H9 (cell line): ENCODE data around the gene CDH7. TPM values are rescaled to one million over a fixed set of nuclear protein-coding genes. Genes with fewer than 3 reads are reported as not detected.

ENCODE experiments used
- DNase-seq: peaks from one replicate; pipeline ENCODE4 v3.0.0-alpha.2; 2017
- H2AFZ ChIP-seq: one replicate; pipeline ENCODE4 v1.6.1; 2013; ENCODE audit warnings: mild to moderate bottlenecking, low read length, control low read depth, moderate library complexity
- H2AK5ac ChIP-seq: 2 replicates; pipeline ENCODE4 v1.6.1; 2013; ENCODE audit warnings: low read length, control low read depth, mixed read lengths; ENCODE audit not compliant: insufficient read length
- H2BK120ac ChIP-seq: one replicate; pipeline ENCODE4 v1.6.1; 2013; ENCODE audit warnings: low read depth, mild to moderate bottlenecking, low read length, control low read depth, inconsistent platforms; ENCODE audit not compliant: poor library complexity, severe bottlenecking
- H2BK12ac ChIP-seq: 2 replicates; pipeline ENCODE4 v1.6.1; 2013; ENCODE audit warnings: low read length, control low read depth, mixed read lengths, low read depth; ENCODE audit not compliant: insufficient read length
- H2BK15ac ChIP-seq: 2 replicates; pipeline ENCODE4 v1.6.1; 2013; ENCODE audit warnings: low read depth, low read length, control low read depth
- H2BK20ac ChIP-seq: one replicate; pipeline ENCODE4 v1.6.1; 2013; ENCODE audit warnings: low read depth, mild to moderate bottlenecking, low read length, control low read depth, inconsistent platforms; ENCODE audit not compliant: poor library complexity, severe bottlenecking
- H2BK5ac ChIP-seq: 2 replicates; pipeline ENCODE4 v1.6.1; 2013; ENCODE audit warnings: low read length, control low read depth, mixed read lengths; ENCODE audit not compliant: insufficient read length
- H3K14ac ChIP-seq: 2 replicates; pipeline ENCODE4 v1.6.1; 2013; ENCODE audit warnings: low read length, control low read depth; ENCODE audit not compliant: insufficient read depth
- H3K18ac ChIP-seq: 2 replicates; pipeline ENCODE4 v1.6.1; 2013; ENCODE audit warnings: low read depth, mild to moderate bottlenecking, mixed read lengths, low read length, control low read depth; ENCODE audit not compliant: insufficient read length
- H3K23ac ChIP-seq: 2 replicates; pipeline ENCODE4 v1.6.1; 2013; ENCODE audit warnings: low read length, control low read depth, mixed read lengths, low read depth; ENCODE audit not compliant: insufficient read length
- H3K23me2 ChIP-seq: 2 replicates; pipeline ENCODE4 v1.6.1; 2013; ENCODE audit warnings: low read depth, mild to moderate bottlenecking, mixed read lengths, low read length, control low read depth; ENCODE audit not compliant: insufficient read length, poor library complexity, severe bottlenecking
- H3K27ac ChIP-seq: 2 replicates; pipeline ENCODE4 v1.5.1; 2013; ENCODE audit warnings: low read length, control low read depth, mixed read lengths, low read depth; ENCODE audit not compliant: insufficient read length
- H3K27me3 ChIP-seq: 2 replicates; pipeline ENCODE4 v1.6.1; 2013; ENCODE audit warnings: low read length, control low read depth, inconsistent platforms; ENCODE audit not compliant: insufficient read depth
- H3K4ac ChIP-seq: 2 replicates; pipeline ENCODE4 v1.6.1; 2013; ENCODE audit warnings: low read depth, mild to moderate bottlenecking, control low read depth, inconsistent platforms, low read length, moderate library complexity
- H3K4me1 ChIP-seq: 2 replicates; pipeline ENCODE4 v1.6.1; 2013; ENCODE audit warnings: low read length, control low read depth, inconsistent platforms; ENCODE audit not compliant: insufficient read depth
- H3K4me2 ChIP-seq: 2 replicates; pipeline ENCODE4 v1.6.1; 2013; ENCODE audit warnings: low read length, control low read depth, mixed read lengths; ENCODE audit not compliant: insufficient read length, insufficient read depth
- H3K56ac ChIP-seq: 2 replicates; pipeline ENCODE4 v1.6.1; 2013; ENCODE audit warnings: low read depth, mild to moderate bottlenecking, mixed read lengths, low read length, control low read depth; ENCODE audit not compliant: insufficient read length
- H3K79me1 ChIP-seq: 2 replicates; pipeline ENCODE4 v1.6.1; 2013; ENCODE audit warnings: low read depth, mild to moderate bottlenecking, moderate library complexity, low read length, control low read depth, inconsistent platforms; ENCODE audit not compliant: insufficient read depth, poor library complexity, severe bottlenecking
- H3K79me2 ChIP-seq: 2 replicates; pipeline ENCODE4 v1.6.1; 2013; ENCODE audit warnings: low read length, control low read depth, inconsistent platforms; ENCODE audit not compliant: insufficient read depth
- H3K9ac ChIP-seq: 2 replicates; pipeline ENCODE4 v1.6.1; 2013; ENCODE audit warnings: low read length, control low read depth, mixed read lengths; ENCODE audit not compliant: insufficient read length; ENCODE audit errors: extremely low read depth
- H3K9me3 ChIP-seq: one replicate; pipeline ENCODE4 v1.6.1; 2013; ENCODE audit warnings: low read depth, low read length, inconsistent platforms; ENCODE audit not compliant: control insufficient read depth
- H3T11ph ChIP-seq: one replicate; pipeline ENCODE4 v1.6.1; 2013; ENCODE audit warnings: mild to moderate bottlenecking, low read length, control low read depth, inconsistent platforms
- H4K20me1 ChIP-seq: one replicate; pipeline ENCODE4 v1.6.1; 2013; ENCODE audit not compliant: control insufficient read depth, insufficient read length, insufficient read depth
- H4K5ac ChIP-seq: 2 replicates; pipeline ENCODE4 v1.6.1; 2013; ENCODE audit warnings: low read depth, mild to moderate bottlenecking, mixed read lengths, low read length, control low read depth; ENCODE audit not compliant: insufficient read length
- H4K8ac ChIP-seq: replicated peaks from 2 replicates; pipeline ENCODE4 v1.6.1; 2013; ENCODE audit warnings: low read length, control low read depth, mixed read lengths, low read depth; ENCODE audit not compliant: insufficient read length
- H4K91ac ChIP-seq: 2 replicates; pipeline ENCODE4 v1.6.1; 2013; ENCODE audit warnings: low read depth, mild to moderate bottlenecking, moderate library complexity, mixed read lengths, low read length, control low read depth; ENCODE audit not compliant: insufficient read length
- H3K27ac Mint-ChIP-seq, 3 experiments: 2 replicates in 2 of 3; 3 replicates in 1 of 3; pipeline ENCODE4 v1.8.0; 2020 to 2021; ENCODE audit warnings: mixed read lengths in 3 of 3, mild to moderate bottlenecking in 1 of 3, moderate library complexity in 1 of 3
- H3K27me3 Mint-ChIP-seq: 2 replicates; pipeline ENCODE4 v1.8.0; 2021; ENCODE audit warnings: low read depth, mild to moderate bottlenecking, moderate library complexity, mixed read lengths
- H3K36me3 Mint-ChIP-seq, 3 experiments: 2 replicates in 2 of 3; 3 replicates in 1 of 3; pipeline ENCODE4 v1.8.0; 2020 to 2021; ENCODE audit warnings: low read depth in 3 of 3, mixed read lengths in 3 of 3; ENCODE audit not compliant: insufficient read depth in 1 of 3
- H3K4me1 Mint-ChIP-seq, 2 experiments: 2 replicates each; pipeline ENCODE4 v1.8.0; 2020; ENCODE audit warnings: mixed read lengths in 2 of 2
- H3K4me3 Mint-ChIP-seq, 2 experiments: 2 replicates in 1 of 2; 3 replicates in 1 of 2; pipeline ENCODE4 v1.8.0; 2020 to 2021; ENCODE audit warnings: mild to moderate bottlenecking in 2 of 2, mixed read lengths in 2 of 2, moderate library complexity in 1 of 2
- H3K9me3 Mint-ChIP-seq, 2 experiments: 2 replicates in 1 of 2; 3 replicates in 1 of 2; pipeline ENCODE4 v1.8.0; 2020; ENCODE audit warnings: mild to moderate bottlenecking in 2 of 2, mixed read lengths in 2 of 2, moderate library complexity in 1 of 2
- CTCF ChIP-seq: fragments of 200-600 bp; sonication (generic); conservative IDR thresholded peaks from 3 replicates; pipeline ENCODE4 v1.8.0; 2021; ENCODE audit warnings: antibody characterized with exemption, mild to moderate bottlenecking
- WGBS: extraction: QIAGEN DNeasy Blood & Tissue Kit; methylation state at CpG from one replicate; pipeline ENCODE4 v1.1.7; 2013; ENCODE audit warnings: missing lambda C conversion rate, low lambda C conversion rate, mixed read lengths; ENCODE audit not compliant: insufficient read length; ENCODE audit errors: extremely low coverage; 5-methylcytosine and 5-hydroxymethylcytosine counted together
- total RNA-seq: library from RNA; stranded (reverse); gene quantifications from 2 replicates; pipeline ENCODE4 v1.2.1, GENCODE V29; 2021

Gene CDH7
- total RNA-seq, 1 experiment from 2014 or later, result 0.13 TPM

- H3K36me3 Mint-ChIP-seq, result no peaks in the 10 kb centered on the region
- H3K9me3 ChIP-seq, result no peaks in the 10 kb centered on the region
- H3K79me1 ChIP-seq, result no peaks in the 10 kb centered on the region
- H3K79me2 ChIP-seq, result no peaks in the 10 kb centered on the region
- H3K4me1 ChIP-seq, result no peaks in the 10 kb centered on the region
- H4K91ac ChIP-seq, result no peak overlapping the region
- H2AFZ ChIP-seq, result no peak overlapping the region
- no peak overlapping the region for H3K4me2 ChIP-seq
- H3K23me2 ChIP-seq, result no peaks in the 10 kb centered on the region
- 0 out of 4 replicates have a peak, but pooled peaks cover 0 to 3% of the 10 kb centered on the region in 2 experiments for H3K4me1 Mint-ChIP-seq
- no peak overlapping the region for H4K8ac ChIP-seq
- H2BK12ac ChIP-seq, result no peak overlapping the region
- no peak overlapping the region for H3K56ac ChIP-seq
- no peaks in the 10 kb centered on the region for H3K27me3 ChIP-seq
- H2BK20ac ChIP-seq, result no peak overlapping the region
- no peak overlapping the region for H2AK5ac ChIP-seq
- H3K27ac Mint-ChIP-seq, result no peak overlapping the region
- no peak overlapping the region for H2BK5ac ChIP-seq
- WGBS, result no CpG with 5 or more reads among the region's 4 CpGs
- no peak overlapping the region for H3K4ac ChIP-seq
- H4K20me1 ChIP-seq, result no peaks in the 10 kb centered on the region
- no peak for TF ChIP-seq CTCF
- no peak overlapping the region for H3K27ac ChIP-seq
- H2BK120ac ChIP-seq, result no peak overlapping the region
- H3K27me3 Mint-ChIP-seq, result no peaks in the 10 kb centered on the region
- H3K4me3 Mint-ChIP-seq, result no peak overlapping the region
- no peak overlapping the region for H3K14ac ChIP-seq
- H3K9me3 Mint-ChIP-seq, result no peaks in the 10 kb centered on the region
- no peak overlapping the region for H4K5ac ChIP-seq
- H3K23ac ChIP-seq, result no peak overlapping the region
- no peak for DNase-seq
- no peak overlapping the region for H3K18ac ChIP-seq
- no peak overlapping the region for H2BK15ac ChIP-seq
- no peak overlapping the region for H3K9ac ChIP-seq
- no peak overlapping the region for H3T11ph ChIP-seq
Observed at GRCh38 chr18:65811307-65811706, 60.5 kb downstream of the CDH7 start.
